ENCODE measurements around the gene FHIT.

The FHIT gene

GRCh38 chr3:59885899-59886400 lies 1365.3 kb downstream of the FHIT start:
- DNase-seq = no peak

DNA sequence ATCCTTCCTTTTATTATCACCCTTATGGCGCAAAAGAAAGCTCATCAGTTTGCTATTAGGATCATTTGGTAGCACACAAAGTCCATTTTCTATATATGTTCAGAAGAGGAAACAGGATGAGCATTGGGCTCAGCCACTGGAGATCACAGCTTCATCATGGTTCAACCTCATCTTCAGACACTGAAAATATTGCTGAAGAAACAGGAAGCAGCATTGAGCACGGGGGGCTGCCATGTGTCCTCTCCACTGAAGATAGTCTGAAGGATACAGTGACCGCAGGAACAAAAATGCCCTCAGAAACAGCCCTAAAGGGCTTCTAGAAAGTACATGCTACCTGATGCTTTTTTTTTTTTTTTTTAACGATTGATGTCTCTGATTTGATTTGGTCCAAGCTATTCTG lies 1366.2 kb downstream of the FHIT start:
- DNase-seq = no peak

- no peak for DNase-seq
These were observed 1366.8 kb downstream of the FHIT start for GRCh38 chr3:59884409-59884808.

GRCh38 chr3:59882746-59883145 lies 1368.5 kb downstream of the FHIT start:
- no peak for DNase-seq

DNA sequence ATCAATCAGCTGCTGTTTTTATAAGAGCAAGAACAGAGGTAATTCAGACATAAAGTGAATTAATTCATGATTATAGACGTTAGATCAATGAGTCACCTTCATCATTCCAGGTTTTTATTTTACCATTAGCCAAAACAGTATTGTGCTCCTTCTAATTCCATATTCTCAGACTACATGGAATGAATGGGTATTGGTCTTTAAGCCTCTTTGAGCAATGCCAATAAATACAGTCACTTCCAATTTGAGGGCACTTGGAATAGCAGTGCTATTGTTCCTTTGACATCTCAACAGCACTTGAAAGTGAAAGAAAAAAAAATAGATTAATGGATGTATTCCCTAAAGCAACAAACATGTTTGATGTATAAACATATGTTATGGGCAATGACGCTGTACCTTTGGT lies 1370.5 kb downstream of the FHIT start:
- peak; percentile 65 for DNase-seq

DNA sequence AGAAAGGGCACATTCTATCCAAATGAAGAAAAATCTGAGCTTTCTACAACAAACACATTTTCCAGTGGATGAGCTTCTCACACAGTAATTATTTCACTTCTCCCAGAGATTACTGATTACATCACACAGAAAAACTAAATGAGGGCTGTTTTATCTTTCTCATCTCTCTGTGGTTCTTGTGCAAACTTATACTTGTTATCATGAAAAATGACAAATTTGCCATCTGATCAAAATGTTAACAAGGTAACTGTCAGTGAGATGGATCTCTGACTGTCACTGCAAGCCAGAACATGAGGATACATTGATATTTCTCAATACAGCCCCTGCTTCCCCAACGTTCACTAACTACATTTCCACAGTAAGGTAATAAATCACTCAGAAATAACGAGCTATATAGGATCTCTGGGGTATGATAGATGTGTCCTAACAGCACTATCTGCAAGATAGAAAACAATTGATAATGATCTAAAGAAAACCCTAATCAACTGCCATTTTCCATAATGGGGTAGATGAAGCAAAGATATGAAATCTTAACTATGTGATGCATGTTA lies 1372.1 kb downstream of the FHIT start:
- DNase-seq = no peak

- no peak for DNase-seq
These were observed 1373.2 kb downstream of the FHIT start for GRCh38 chr3:59878038-59878427.

DNA sequence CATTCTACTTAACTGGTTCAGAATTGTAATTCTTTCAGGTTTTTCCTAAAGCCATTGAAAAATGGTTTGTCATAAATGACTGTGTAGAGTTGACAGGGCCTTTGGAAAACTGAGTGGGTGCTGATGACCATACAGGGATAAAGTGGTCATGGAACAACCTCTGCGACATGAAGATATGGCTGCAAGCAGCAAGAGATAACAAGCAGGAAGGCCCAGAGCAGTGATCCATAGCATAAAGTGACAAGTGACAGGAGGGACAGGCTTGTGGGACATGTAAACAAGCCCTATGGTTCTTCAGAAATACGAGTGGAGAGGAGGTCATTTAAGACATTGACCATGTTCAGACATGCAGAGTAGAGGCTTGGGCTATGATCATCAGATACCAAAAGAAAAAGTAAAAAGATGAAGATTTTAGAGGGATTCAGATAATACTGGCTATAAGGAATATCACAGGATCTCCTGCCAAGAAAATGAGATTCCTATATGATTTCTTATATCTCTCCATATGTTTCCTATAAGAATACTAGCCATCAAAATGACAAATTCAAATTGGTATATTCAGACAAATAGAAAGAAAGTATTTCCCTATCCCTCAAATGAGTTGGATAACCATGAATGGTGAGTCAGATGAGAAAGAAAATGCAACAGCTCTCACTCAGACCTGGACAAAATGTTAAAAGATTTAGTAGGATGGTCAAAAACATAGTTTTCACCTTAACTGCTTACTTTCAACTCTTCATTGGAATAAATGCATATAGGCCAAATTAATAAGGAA lies 1373.8 kb downstream of the FHIT start:
- DNase-seq = no peak

DNA sequence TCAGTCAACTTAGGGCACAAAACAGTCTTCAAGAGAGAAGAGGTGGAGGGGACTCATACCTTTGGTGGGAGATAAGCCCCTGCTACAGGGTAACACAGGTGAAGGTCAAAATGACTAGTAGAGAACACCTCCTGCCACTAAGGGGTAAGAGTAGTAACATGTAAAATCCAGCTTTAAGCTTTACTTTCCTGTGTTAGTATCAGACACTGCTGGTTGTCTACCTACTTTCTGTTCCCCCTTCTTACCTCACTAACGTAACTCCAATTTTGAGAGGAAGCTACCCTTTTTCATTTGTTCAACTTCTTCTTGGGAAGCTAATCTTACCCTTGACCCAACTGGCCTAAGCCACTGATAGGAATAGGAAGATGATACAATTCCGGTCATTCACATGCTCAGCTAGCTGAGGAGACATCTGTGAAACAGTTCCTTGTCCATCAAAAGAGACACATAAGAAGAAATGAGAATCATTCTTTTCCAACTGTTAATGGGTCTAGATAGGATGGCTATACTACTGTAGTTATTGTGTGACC lies 1374.7 kb downstream of the FHIT start:
- DNase-seq = no peak

GRCh38 chr3:59873576-59874230 lies 1377.5 kb downstream of the FHIT start:
- no peak for DNase-seq

- DNase-seq = no peak
These were observed 1379.1 kb downstream of the FHIT start for GRCh38 chr3:59872128-59872527.

GRCh38 chr3:59867185-59868002 lies 1383.9 kb downstream of the FHIT start:
- no peak for DNase-seq

GRCh38 chr3:59866076-59866475 lies 1385.2 kb downstream of the FHIT start:
- no peak for DNase-seq

DNA sequence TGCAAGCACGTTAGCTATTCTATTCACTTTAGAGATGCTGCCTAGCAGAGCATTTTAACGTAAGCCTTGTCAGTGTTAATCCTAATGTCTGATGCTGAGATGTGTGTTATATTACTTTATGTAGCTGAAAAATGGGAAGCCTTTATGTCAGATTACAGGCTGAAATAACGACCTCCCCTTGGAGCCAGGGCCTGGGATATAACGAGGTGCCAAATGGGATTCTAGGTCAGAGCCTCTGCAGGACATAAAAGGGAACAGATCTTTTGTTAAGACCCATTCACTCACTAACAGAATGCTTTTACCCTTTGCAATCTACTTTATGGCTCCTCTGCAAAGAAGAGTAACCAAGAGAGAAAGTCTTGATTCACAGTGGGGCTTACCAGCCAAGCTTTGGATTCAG lies 1385.9 kb downstream of the FHIT start:
- DNase-seq = no peak

DNA sequence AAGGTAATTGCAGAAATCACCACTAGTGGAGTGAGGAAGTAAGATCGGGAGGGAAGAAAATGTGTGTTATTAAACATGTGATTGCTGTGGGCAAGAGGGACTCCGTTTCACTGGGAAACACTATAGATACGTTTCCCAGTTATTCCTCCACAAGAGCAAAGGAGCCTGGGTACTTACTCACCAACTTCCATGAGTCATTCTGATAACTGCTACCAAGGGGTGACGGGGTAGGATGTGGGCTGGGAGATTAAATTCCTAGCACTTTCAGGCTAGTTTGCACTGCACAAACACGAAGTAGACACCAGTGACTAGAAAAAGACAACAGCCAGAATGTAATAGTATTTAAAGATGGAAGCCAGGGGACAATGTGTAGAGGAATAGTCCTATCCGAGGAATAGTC lies 1388.6 kb downstream of the FHIT start:
- no peak for DNase-seq

GRCh38 chr3:59857589-59858346 lies 1393.5 kb downstream of the FHIT start:
- peak; percentile 69 for DNase-seq

- DNase-seq = no peak
These were observed 1394.3 kb downstream of the FHIT start for GRCh38 chr3:59856934-59857460.

GRCh38 chr3:59854061-59854709 lies 1397.1 kb downstream of the FHIT start:
- DNase-seq = no peak

DNA sequence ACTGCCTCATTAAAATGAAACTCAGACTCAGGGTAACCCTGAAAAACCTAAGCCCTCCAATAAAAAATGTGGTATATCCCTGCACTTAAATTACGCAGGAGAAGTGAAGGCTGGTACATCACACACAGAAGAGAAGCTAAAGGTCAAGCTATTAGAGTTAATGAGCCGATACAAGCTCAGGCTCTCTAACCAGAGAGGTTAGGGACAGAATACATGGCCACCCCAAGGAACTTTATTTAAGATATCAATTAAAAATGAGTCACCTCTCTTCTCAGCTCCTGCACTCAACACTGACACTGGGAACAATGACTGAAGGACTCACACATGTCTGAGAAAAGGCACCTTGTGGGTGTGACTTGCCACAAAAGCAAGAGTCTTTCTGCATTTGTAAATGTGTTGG lies 1400.8 kb downstream of the FHIT start:
- DNase-seq = no peak

- no peak for DNase-seq
These were observed 1405.9 kb downstream of the FHIT start for GRCh38 chr3:59845386-59845785.

- DNase-seq = no peak
These were observed 1407.4 kb downstream of the FHIT start for GRCh38 chr3:59843821-59844220.

Measured in NCI-H345 (cell line).